ENCODE measurements around the gene KRTAP1-4. TPM values are rescaled to one million over a fixed set of nuclear protein-coding genes. Genes with fewer than 3 reads are reported as not detected.

The KRTAP1-4 gene
- total RNA-seq, 1 experiment from 2014 or later = not detected

GRCh38 chr17:41008811-41009210 is 21.2 kb downstream of the KRTAP1-4 start, which contains the start of gene KRTAP3-1:
TSS of gene KRTAP3-1 (minus strand) at chr17:41009128. CDS start at chr17:41009074, 54 bp downstream.
- BruUV-seq (replicated peaks) = no TSS peak
- no peaks in the 10 kb centered on the region for H3K36me3 ChIP-seq (ENCODE audit: control insufficient read depth, insufficient read depth, low read length)
- no peaks in the 10 kb centered on the region for H3K27me3 Mint-ChIP-seq (ENCODE audit: insufficient read depth, unreplicated experiment)
- H3K4me1 Mint-ChIP-seq (ENCODE audit: low read depth, unreplicated experiment) = peaks cover 53% of the 10 kb centered on the region
- H3K27ac Mint-ChIP-seq (ENCODE audit: unreplicated experiment) = peak within 1 kb of the TSS; percentile 94
- peaks cover 12% of the 10 kb centered on the region; the same call in 1 of the 2 replicates for H3K9me3 ChIP-seq
- H3K27me3 ChIP-seq (replicated peaks; ENCODE audit: control insufficient read depth, insufficient read depth, low read length) = no peaks in the 10 kb centered on the region
- no peak for TF ChIP-seq CTCF (IDR thresholded peaks at IDR 0.05; ENCODE audit: insufficient read depth in 1 of 2, low read depth in 1 of 2, low read length in 1 of 2, severe bottlenecking in 1 of 2, unreplicated experiment in 1 of 2)
- peaks cover 50% of the 10 kb centered on the region for H3K4me1 ChIP-seq
- POLR2A ChIA-PET = interaction anchor here (1.7 kb wide), 1 partner anchor 50 kb away, joined by 10 read pairs; no protein-coding TSS in a partner anchor
- DNase-seq = peak; percentile 57 to 66
- H3K4me3 Mint-ChIP-seq (ENCODE audit: unreplicated experiment) = peak within 1 kb of the TSS; percentile 42
- no peak within 1 kb of the TSS for H3K4me3 ChIP-seq (ENCODE audit: low read depth, low read length)
- H3K36me3 Mint-ChIP-seq (ENCODE audit: insufficient read depth, unreplicated experiment) = peaks cover 20% of the 10 kb centered on the region
- intact Hi-C loops (cut with micrococcal nuclease; ENCODE audit: unreplicated experiment) = loop anchor here (1.0 kb wide), 6 partner anchors 39 to 173 kb away; no protein-coding TSS in a partner anchor
- H3K9me3 Mint-ChIP-seq (ENCODE audit: unreplicated experiment) = peaks cover 27% of the 10 kb centered on the region
- CTCF ChIA-PET = no interaction called here

GRCh38 chr17:41004397-41004796 is 25.6 kb downstream of the KRTAP1-4 start:
- H3K4me3 ChIP-seq (ENCODE audit: low read depth, low read length) = no peak overlapping the region
- H3K27me3 Mint-ChIP-seq (ENCODE audit: insufficient read depth, unreplicated experiment) = no peaks in the 10 kb centered on the region
- H3K4me1 Mint-ChIP-seq (ENCODE audit: low read depth, unreplicated experiment) = peaks cover 48% of the 10 kb centered on the region
- no peaks in the 10 kb centered on the region for H3K9me3 Mint-ChIP-seq (ENCODE audit: unreplicated experiment)
- POLR2A ChIA-PET = no interaction called here
- CTCF ChIA-PET = no interaction called here
- peaks cover 19% of the 10 kb centered on the region for H3K36me3 Mint-ChIP-seq (ENCODE audit: insufficient read depth, unreplicated experiment)
- DNase-seq = no peak
- intact Hi-C loops (cut with micrococcal nuclease; ENCODE audit: unreplicated experiment) = no loop called here
- no peaks in the 10 kb centered on the region for H3K27me3 ChIP-seq (replicated peaks; ENCODE audit: control insufficient read depth, insufficient read depth, low read length)
- peak overlapping the region; percentile 11 for H3K27ac Mint-ChIP-seq (ENCODE audit: unreplicated experiment)
- H3K9me3 ChIP-seq = peaks cover 9% of the 10 kb centered on the region; the same call in 1 of the 2 replicates
- no peak for TF ChIP-seq CTCF (IDR thresholded peaks at IDR 0.05; ENCODE audit: insufficient read depth in 1 of 2, low read depth in 1 of 2, low read length in 1 of 2, severe bottlenecking in 1 of 2, unreplicated experiment in 1 of 2)
- BruUV-seq (replicated peaks) = no TSS peak
- no peaks in the 10 kb centered on the region for H3K36me3 ChIP-seq (ENCODE audit: control insufficient read depth, insufficient read depth, low read length)
- H3K4me3 Mint-ChIP-seq (ENCODE audit: unreplicated experiment) = no peak overlapping the region
- H3K4me1 ChIP-seq = peaks cover 38% of the 10 kb centered on the region

- H3K4me3 Mint-ChIP-seq (ENCODE audit: unreplicated experiment) = no peak overlapping the region
- no peak for DNase-seq
- peaks cover 43% of the 10 kb centered on the region for H3K4me1 Mint-ChIP-seq (ENCODE audit: low read depth, unreplicated experiment)
- H3K4me3 ChIP-seq (ENCODE audit: low read depth, low read length) = no peak overlapping the region
- H3K27me3 Mint-ChIP-seq (ENCODE audit: insufficient read depth, unreplicated experiment) = no peaks in the 10 kb centered on the region
- intact Hi-C loops (cut with micrococcal nuclease; ENCODE audit: unreplicated experiment) = no loop called here
- H3K9me3 ChIP-seq = peaks cover 9% of the 10 kb centered on the region; the same call in 1 of the 2 replicates
- H3K36me3 Mint-ChIP-seq (ENCODE audit: insufficient read depth, unreplicated experiment) = peaks cover 14% of the 10 kb centered on the region
- TF ChIP-seq CTCF (IDR thresholded peaks at IDR 0.05; ENCODE audit: insufficient read depth in 1 of 2, low read depth in 1 of 2, low read length in 1 of 2, severe bottlenecking in 1 of 2, unreplicated experiment in 1 of 2) = no peak
- no TSS peak for BruUV-seq (replicated peaks)
- ChIA-PET POLR2A (no interaction called here), CTCF (no interaction called here)
- H3K27me3 ChIP-seq (replicated peaks; ENCODE audit: control insufficient read depth, insufficient read depth, low read length) = no peaks in the 10 kb centered on the region
- peak overlapping the region; percentile 11 for H3K27ac Mint-ChIP-seq (ENCODE audit: unreplicated experiment)
- peaks cover 35% of the 10 kb centered on the region for H3K4me1 ChIP-seq
- no peaks in the 10 kb centered on the region for H3K9me3 Mint-ChIP-seq (ENCODE audit: unreplicated experiment)
- no peaks in the 10 kb centered on the region for H3K36me3 ChIP-seq (ENCODE audit: control insufficient read depth, insufficient read depth, low read length)
Observed at GRCh38 chr17:41003926-41004325, 26.1 kb downstream of the KRTAP1-4 start.

All from Caco-2 (cell line).